Natural killer cell (primary cell): ENCODE measurements around the gene ARHGDIA. TPM values are rescaled to one million over a fixed set of nuclear protein-coding genes. Genes with fewer than 3 reads are reported as not detected.

Source experiments
- ATAC-seq, 3 donors: fragments of 150-1000 bp in 2 of 3; fragments of 200-7000 bp in 1 of 3; cut with Tn5 transposase; 1 replicate in 1 of 3; 2 replicates in 2 of 3; pipeline ENCODE4 v1.10.0; 2021; ENCODE audit warnings: mild to moderate bottlenecking in 2 of 3, moderate library complexity in 2 of 3
- DNase-seq, 2 donors: peaks; one replicate each; pipeline versions ENCODE4 v3.0.0 to v3.0.0-alpha.2; 2013 to 2021; ENCODE audit warnings: mixed read lengths in 1 of 2
- H3K27ac ChIP-seq: one replicate; pipeline ENCODE4 v1.5.1; 2013; ENCODE audit warnings: mild to moderate bottlenecking, low read length
- H3K27me3 ChIP-seq: one replicate; pipeline ENCODE4 v1.6.1; 2013; ENCODE audit warnings: low read length; ENCODE audit not compliant: control insufficient read depth, insufficient read depth
- H3K36me3 ChIP-seq: one replicate; pipeline ENCODE4 v1.6.1; 2013; ENCODE audit warnings: low read length; ENCODE audit not compliant: control insufficient read depth, insufficient read depth
- H3K4me1 ChIP-seq: one replicate; pipeline ENCODE4 v1.6.1; 2013; ENCODE audit warnings: low read length; ENCODE audit not compliant: control insufficient read depth, insufficient read depth
- H3K4me3 ChIP-seq: one replicate; pipeline ENCODE4 v1.5.1; 2013; ENCODE audit warnings: low read length
- H3K9me3 ChIP-seq: one replicate; pipeline ENCODE4 v1.6.1; 2013; ENCODE audit warnings: low read length; ENCODE audit not compliant: control insufficient read depth, insufficient read depth
- H3K27ac Mint-ChIP-seq, 2 donors: one replicate each; pipeline ENCODE4 v1.8.0; 2022; ENCODE audit warnings: mild to moderate bottlenecking in 2 of 2, mixed read lengths in 2 of 2, moderate library complexity in 1 of 2
- H3K27me3 Mint-ChIP-seq, 2 donors: one replicate each; pipeline ENCODE4 v1.8.0; 2022; ENCODE audit warnings: low read depth in 2 of 2, mixed read lengths in 2 of 2
- H3K36me3 Mint-ChIP-seq: one replicate; pipeline ENCODE4 v1.8.0; 2022; ENCODE audit warnings: mixed read lengths
- H3K4me1 Mint-ChIP-seq, 2 donors: one replicate each; pipeline ENCODE4 v1.8.0; 2022; ENCODE audit warnings: mixed read lengths in 2 of 2
- H3K4me3 Mint-ChIP-seq: one replicate; pipeline ENCODE4 v1.8.0; 2022; ENCODE audit warnings: mild to moderate bottlenecking, moderate library complexity, mixed read lengths
- H3K9me3 Mint-ChIP-seq, 2 donors: one replicate each; pipeline ENCODE4 v1.8.0; 2022; ENCODE audit warnings: mixed read lengths in 2 of 2
- CTCF ChIP-seq: fragments of 200-600 bp; IDR thresholded peaks from one replicate; pipeline ENCODE4 v1.8.0; 2022; ENCODE audit warnings: antibody characterized with exemption
- WGBS: methylation state at CpG from one replicate; pipeline ENCODE4 v1.1.7; 2013; ENCODE audit warnings: missing lambda C conversion rate; ENCODE audit not compliant: insufficient coverage; 5-methylcytosine and 5-hydroxymethylcytosine counted together
- intact Hi-C: fragments of 100-400 bp; cut with micrococcal nuclease; formaldehyde crosslinking; loops from one replicate; pipeline ENCODE4 v1.14.2; 2022
- total RNA-seq, 4 donors: library from RNA; stranded (reverse); fragments of 120-200 nt in 1 of 4; gene quantifications; one replicate each; pipeline versions ENCODE4 v1.2.3 to v1.2.4, GENCODE V29; 2013 to 2022

ARHGDIA gene
- total RNA-seq, 3 donors from 2014 or later (not counting 1 experiment from before 2014, with no cell fraction given), result 600 to 824 (median 689) TPM

GRCh38 chr17:81845881-81846742 is 25.0 kb downstream of the ARHGDIA start:
- intact Hi-C loops, result no loop called here
- Histone ChIP-seq H3K4me3 (no peak overlapping the region), H3K9me3 (no peaks in the 10 kb centered on the region), H3K27ac (no peak overlapping the region), H3K27me3 (no peaks in the 10 kb centered on the region), H3K36me3 (peaks cover 57% of the 10 kb centered on the region), H3K4me1 (no peaks in the 10 kb centered on the region)
- Mint-ChIP-seq H3K27me3 (no peaks in the 10 kb centered on the region), H3K9me3 (no peaks in the 10 kb centered on the region), H3K4me1 (no peaks in the 10 kb centered on the region), H3K36me3 (no peaks in the 10 kb centered on the region), H3K27ac (no peak overlapping the region), H3K4me3 (no peak overlapping the region)
- 97% methylated on average over 38 of the region's 38 CpGs for WGBS
- DNase-seq (no peak), ATAC-seq (no peak)
- TF ChIP-seq CTCF, result no peak

- no peak overlapping the region for H3K4me3 ChIP-seq
- Mint-ChIP-seq H3K27me3 (no peaks in the 10 kb centered on the region), H3K36me3 (no peaks in the 10 kb centered on the region), H3K4me1 (no peaks in the 10 kb centered on the region), H3K9me3 (no peaks in the 10 kb centered on the region), H3K27ac (no peak overlapping the region), H3K4me3 (no peak overlapping the region)
- peaks cover 55% of the 10 kb centered on the region for H3K36me3 ChIP-seq
- no peak for TF ChIP-seq CTCF
- intact Hi-C loops, result no loop called here
- ATAC-seq (no peak), DNase-seq (no peak)
- WGBS, result 98% methylated on average over 13 of the region's 13 CpGs
- no peaks in the 10 kb centered on the region for H3K27me3 ChIP-seq
- H3K9me3 ChIP-seq, result no peaks in the 10 kb centered on the region
- no peak overlapping the region for H3K27ac ChIP-seq
- H3K4me1 ChIP-seq, result no peaks in the 10 kb centered on the region
Measured at GRCh38 chr17:81845361-81845760, 25.8 kb downstream of the ARHGDIA start.

- peaks cover 55% of the 10 kb centered on the region for H3K36me3 ChIP-seq
- no peaks in the 10 kb centered on the region for H3K9me3 Mint-ChIP-seq
- no peaks in the 10 kb centered on the region for H3K36me3 Mint-ChIP-seq
- no peaks in the 10 kb centered on the region for H3K27me3 ChIP-seq
- no peaks in the 10 kb centered on the region for H3K27me3 Mint-ChIP-seq
- WGBS, result 96% methylated on average over 13 of the region's 13 CpGs
- H3K9me3 ChIP-seq, result no peaks in the 10 kb centered on the region
- H3K27ac Mint-ChIP-seq, result peak overlapping the region in 1 of 2 donors; percentile 66
- no peak overlapping the region for H3K4me3 ChIP-seq
- H3K4me1 ChIP-seq, result no peaks in the 10 kb centered on the region
- no peaks in the 10 kb centered on the region for H3K4me1 Mint-ChIP-seq
- H3K27ac ChIP-seq, result no peak overlapping the region
- no peak for DNase-seq
- intact Hi-C loops, result no loop called here
- no peak for TF ChIP-seq CTCF
- H3K4me3 Mint-ChIP-seq, result no peak overlapping the region
- ATAC-seq, result no peak
Measured at GRCh38 chr17:81844887-81845286, 26.2 kb downstream of the ARHGDIA start.
